GM21825 (cell line): ENCODE results near the gene UCK2.

Experiments
- ATAC-seq: cut with Tn5 transposase; IDR thresholded peaks from one replicate; pipeline ENCODE4 v1.9.1; 2021; ENCODE audit warnings: mild to moderate bottlenecking, moderate library complexity; ENCODE audit not compliant: unreplicated experiment

UCK2 gene

DNA sequence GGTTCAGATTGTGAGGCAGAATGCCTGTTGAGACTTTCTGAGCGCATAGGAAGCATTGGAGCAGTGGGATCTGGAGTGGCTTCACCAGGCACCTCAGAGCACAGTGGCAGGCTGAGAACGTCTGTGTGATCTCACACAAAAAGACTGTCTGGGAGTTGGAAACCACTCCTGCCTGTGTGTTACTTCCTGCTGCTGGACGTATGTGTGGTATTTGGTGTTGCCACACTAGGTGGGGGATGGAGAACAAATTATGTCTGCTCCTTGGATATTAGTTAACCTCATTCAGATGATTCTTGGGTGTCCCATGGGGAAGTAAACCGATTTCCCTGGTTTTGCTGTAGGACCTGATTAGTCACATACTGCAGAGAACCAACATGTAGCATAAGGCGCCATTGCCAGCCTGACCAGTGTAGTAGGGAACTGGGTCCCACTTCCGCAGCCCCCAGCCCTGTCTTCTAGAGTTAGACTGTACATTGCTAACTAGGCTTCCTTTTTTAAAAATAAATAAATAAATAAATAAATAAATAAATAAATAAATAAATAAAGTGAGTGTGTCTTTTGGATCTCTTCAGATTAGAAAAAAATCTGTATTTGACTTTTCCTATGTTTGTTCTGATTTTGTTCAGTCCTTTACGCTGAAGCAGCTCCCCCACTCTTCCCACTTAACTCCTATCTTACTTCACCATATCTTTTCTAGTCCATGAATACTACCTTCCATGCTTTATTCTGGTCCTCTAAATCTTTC lies 26.9 kb downstream of the UCK2 start:
- peak; percentile 29 for ATAC-seq

- ATAC-seq, result no peak
Measured at GRCh38 chr1:165855010-165855838, 27.8 kb downstream of the UCK2 start.

- ATAC-seq, result no peak
Measured at GRCh38 chr1:165856021-165856420, 28.6 kb downstream of the UCK2 start.

DNA sequence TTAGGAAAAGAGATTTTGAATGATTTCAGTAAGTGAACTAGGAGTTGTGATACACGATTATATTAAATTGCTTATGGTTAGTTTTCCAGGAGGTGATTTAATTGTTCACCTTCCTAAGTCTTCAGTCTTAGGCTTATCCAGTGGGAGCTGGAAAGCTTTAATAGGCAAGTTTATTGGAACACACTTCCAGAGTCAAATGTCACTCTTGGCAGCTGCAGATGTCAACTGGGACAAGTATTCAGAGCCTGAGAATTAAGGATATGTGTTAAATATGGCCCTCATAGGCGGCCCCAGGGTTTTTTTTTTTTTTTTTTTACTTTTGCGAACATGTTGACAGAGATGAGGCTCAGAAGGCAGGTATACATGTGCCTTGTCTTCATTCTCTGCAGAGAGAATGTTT lies 29.2 kb downstream of the UCK2 start:
- no peak for ATAC-seq

DNA sequence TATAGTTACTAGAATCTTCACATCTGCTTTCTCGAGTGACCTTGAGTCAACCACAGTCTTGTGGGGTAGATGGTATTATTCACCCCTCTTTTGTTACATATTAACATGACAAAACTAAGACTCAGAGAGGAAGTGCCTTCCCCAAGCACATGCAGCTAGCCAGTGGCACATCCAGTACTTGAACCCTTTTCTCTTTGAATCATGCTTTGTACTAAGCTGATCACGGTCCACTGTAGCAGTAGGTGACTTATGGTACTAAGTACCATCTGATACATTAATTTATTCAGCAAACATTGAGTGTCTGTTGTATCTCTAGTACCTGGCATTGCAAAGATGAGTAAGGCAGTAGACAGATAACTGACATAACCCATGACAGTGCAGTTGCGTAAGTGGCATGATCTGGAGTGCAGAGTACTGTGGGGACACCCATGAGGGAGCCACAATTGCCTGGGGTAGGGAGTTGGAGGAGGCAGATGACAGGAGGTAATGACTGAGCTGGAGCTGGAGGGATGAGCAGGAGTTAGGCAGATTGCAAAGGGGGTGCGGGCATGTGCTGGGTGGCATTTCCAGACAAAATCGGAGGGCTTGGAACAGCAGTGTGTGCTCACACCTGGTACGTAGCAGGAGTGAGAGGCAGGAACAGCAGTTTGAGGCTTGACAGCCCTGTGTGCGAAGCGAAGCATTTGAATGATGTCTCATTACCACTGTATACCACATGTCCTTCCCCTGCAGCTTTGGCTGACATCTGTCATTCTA lies 29.8 kb downstream of the UCK2 start:
- peak; percentile 76 for ATAC-seq

GRCh38 chr1:165858364-165858823 lies 31.0 kb downstream of the UCK2 start:
- no peak for ATAC-seq

DNA sequence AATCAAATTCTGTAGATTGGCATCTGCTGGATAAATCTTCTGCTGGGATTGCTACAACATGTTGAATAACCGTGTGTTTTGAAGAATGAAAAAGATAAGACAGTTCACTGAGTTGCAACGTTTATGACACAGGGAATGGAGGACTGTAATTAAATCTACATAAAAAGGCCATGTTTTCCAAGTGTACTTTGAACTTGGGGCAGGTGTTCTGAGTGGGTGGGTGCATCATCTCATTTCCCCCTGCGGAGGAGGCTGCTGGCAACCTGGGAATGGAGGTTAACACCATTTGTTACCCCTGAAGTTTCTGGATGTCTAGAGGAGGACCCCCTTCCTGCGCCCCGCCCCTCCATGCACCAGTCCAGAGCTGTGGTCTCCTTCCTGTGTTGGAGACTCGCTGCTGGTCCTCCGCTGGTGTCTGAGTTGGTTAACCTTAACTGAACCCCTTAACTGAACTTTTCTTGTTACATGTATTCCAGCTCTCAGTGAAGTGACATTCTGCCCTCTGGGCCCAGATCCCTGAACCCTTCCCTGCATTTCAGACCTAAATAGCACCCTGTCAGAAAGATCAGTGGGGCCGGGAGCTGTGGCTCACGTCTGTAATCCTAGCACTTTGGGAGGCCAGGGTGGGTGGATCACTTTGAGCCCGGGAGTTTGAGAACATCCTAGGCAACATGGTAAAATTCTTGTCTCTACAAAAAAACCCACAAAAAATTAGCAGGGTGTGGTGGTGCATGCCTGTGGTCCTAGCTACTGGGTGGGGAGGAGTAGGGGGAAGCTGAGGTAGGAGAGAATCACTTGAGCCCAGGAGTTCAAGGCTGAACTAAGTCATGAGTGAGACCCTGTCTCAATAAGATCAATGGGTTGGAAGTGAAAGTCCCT lies 31.8 kb downstream of the UCK2 start:
- no peak for ATAC-seq

- no peak for ATAC-seq
Measured at GRCh38 chr1:165860065-165860464, 32.7 kb downstream of the UCK2 start.

DNA sequence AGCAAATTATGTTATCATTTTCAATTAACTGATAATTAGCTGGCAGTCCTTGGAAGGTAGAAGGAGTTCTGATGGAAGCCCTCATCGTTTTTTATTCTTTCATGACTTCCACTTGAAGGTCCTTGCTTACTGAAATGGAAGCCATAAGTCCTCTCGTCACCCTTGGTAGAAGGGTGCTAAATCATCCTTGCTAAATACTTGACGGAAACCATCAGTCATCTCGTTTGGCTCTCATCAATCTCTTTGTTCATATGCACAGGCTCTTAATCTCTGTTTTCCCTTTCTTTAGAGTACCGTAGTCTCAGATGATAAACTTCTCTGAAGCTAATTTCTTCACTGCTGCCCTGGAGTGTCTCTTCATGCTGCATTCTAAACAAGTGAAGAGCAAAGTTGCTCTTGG lies 34.5 kb downstream of the UCK2 start:
- ATAC-seq, result no peak

GRCh38 chr1:165862448-165862847 lies 35.0 kb downstream of the UCK2 start:
- peak; percentile 68 for ATAC-seq

- ATAC-seq, result no peak
Measured at GRCh38 chr1:165863346-165863745, 35.9 kb downstream of the UCK2 start.

- no peak for ATAC-seq
Measured at GRCh38 chr1:165865633-165866340, 38.4 kb downstream of the UCK2 start.

DNA sequence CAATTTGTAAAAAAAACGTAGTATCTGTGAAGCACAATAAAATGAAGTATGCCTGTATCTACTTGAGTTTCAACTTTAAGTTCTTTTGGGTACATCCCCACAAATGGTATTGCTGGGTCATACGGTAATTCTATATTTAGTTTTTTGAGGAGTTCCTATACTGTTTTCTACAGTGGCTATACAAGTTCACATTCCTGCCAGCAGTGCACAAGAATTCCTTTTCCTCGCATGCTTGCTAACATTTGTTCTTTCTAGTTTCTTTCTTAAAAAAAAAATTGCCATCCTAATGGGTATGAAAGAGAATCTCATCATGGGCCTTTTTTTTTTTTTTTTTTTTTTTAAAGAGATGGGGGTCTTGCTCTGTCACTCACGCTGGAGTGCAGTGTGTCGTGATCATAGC lies 41.9 kb downstream of the UCK2 start:
- no peak for ATAC-seq

DNA sequence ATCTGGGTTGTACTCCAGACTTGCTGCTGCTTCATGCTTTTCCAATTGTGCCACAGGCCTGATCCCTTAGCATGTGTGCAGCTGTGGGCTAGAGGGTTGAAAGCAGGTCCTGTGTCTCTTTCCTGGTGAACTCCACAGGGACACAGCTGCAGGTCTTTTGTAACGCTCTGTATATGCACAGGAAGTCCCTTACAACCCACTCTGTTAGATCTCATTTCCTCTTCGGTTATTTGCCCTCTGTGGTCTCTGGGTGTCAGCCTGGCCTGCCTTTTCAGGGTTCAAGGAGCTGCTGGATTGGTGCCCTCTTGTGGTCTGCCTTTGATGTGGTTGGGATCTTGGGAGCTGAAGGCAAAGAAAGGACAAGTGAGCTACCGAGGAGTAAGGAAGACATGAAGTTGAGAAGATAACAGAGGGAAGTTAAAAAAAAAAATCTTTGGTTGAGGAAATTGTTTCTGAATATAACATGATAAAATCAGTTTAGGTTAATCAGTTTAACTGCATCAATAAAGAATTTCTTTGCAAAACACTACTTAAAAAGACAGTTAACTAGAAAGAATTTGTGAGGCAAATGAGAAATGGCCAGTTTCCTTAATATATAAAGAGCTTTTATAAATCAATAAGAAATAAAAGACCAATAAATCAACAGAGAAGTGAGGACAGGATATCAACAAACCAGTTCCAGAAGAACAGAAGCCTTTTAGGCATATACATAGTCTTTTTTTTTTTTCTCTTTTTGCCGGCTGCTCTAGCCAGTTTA lies 44.1 kb downstream of the UCK2 start:
- ATAC-seq, result peak; percentile 86

DNA sequence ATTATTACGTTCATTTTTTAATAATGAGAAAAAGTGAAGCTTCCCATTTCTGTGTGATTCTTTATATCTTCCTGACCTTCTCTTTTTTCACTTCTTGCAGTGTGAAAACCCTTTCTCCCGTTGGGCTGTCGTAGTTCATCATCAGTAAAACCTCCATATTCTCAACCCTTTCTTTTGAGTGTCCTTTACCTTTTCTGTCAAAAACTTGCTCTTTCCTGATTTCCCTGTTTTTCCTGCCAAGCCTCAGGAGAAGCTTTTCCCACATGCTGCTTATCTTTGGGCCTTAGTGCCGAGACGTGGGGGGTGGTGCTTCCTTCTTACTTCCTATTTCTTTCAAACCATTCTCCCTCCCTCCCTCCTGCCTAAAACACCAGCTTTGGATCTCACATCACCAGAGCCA lies 46.1 kb downstream of the UCK2 start:
- ATAC-seq, result no peak

DNA sequence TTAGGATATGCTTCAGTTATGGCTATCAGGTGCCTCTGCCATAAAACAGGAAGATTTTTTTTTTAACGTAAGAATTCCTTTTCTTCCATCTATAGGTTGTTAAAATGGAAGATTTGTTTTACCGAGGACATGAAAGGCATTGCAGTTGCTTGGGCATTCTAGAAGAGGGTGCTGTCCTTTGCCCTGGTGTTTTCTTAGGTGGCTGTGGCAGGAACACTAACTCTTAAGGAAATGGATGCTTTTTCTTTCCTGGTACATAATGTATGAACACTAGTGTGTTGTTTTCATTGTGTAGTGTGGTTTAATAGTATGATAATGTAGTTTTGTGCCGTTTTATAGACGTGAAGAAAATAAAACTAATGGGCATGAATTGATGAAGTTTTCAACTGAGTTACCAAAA lies 47.2 kb downstream of the UCK2 start:
- ATAC-seq, result no peak

DNA sequence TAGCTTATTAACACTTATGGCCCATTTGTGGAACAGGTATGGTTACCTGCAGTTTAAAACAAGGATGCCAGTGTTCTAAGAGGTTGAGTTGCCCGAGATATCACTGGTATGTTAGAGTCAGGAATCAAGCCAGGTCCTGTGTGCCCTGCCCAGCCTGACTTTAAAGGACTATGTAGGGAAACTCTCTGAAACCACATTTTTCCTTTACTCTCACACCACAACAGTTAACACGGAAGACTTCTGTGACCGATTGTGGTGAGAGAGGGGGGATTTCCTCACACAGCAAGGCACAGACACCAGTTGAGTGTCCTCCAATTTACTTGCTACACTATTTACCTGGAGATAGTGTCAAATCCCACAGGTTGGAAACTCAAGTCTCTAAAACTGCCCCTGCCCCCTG lies 47.8 kb downstream of the UCK2 start:
- no peak for ATAC-seq

- ATAC-seq, result no peak
Measured at GRCh38 chr1:165875604-165876003, 48.2 kb downstream of the UCK2 start.

DNA sequence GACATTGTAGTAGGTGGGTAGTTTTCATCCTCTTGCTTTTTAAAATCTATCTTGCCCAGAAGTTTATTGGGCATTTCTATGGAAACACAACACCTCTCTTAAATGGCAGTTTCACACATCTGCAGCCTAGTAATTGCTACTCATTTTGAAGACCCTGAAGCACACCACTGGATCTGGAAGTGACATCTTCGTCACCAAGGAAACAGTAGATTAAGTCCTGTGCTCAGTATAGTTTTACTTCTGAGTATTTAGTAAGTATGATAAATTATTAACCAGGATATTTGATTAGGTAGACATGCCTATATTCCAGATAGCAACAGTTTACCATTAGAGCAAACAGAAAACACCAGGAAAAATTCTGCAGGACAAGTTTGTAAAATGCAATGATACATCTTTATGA lies 48.7 kb downstream of the UCK2 start:
- ATAC-seq, result peak; percentile 37
